K562 (cell line): ENCODE data around the gene RHCG. TPM values are rescaled to one million over a fixed set of nuclear protein-coding genes. Genes with fewer than 3 reads are reported as not detected.

Source experiments
- ATAC-seq: fragments of 200-7000 bp; cut with Tn5 transposase; 3 replicates; pipeline ENCODE4 v1.9.1; 2020; ENCODE audit warnings: moderate library complexity
- BruUV-seq: library from RNA; stranded (reverse); fragments of 400-500 nt; replicated peaks from 2 replicates; lab custom pipeline; 2021; lab: Mats Ljungman, UMichigan
- CTCF ChIA-PET: fragments of 300-600 bp; formaldehyde crosslinking; extraction: SDS; loops from one replicate; lab custom pipeline; 2021; ENCODE audit warnings: low intra/inter-chr PET ratio; lab: Yijun Ruan, JAX
- POLR2A ChIA-PET: fragments of 300-600, 350-650 bp; sonication (Branson Sonifier 250); formaldehyde crosslinking; extraction: SDS; loops from one replicate; lab custom pipeline; 2021; ENCODE audit warnings: antibody characterized with exemption, inconsistent platforms; lab: Yijun Ruan, JAX
- DNase-seq, 4 experiments: peaks; one replicate each; pipeline versions ENCODE4 v3.0.0 to v3.0.0-alpha.2; 2011 to 2018; ENCODE audit warnings: low spot score in 3 of 4, mixed read lengths in 3 of 4; ENCODE audit errors: extremely low read depth in 1 of 4
- FAIRE-seq: peaks from 2 replicates; lab custom pipeline; 2011; peaks lifted over from hg19 to GRCh38; lab: Jason Lieb, UNC
- H2AFZ ChIP-seq: 2 replicates; pipeline ENCODE4 v1.6.0; 2011; ENCODE audit warnings: low read depth, low read length, control low read depth, inconsistent platforms
- H3K27ac ChIP-seq: fragments of 200-600 bp; 3 replicates; pipeline ENCODE4 v1.8.0; 2011; ENCODE audit warnings: low read depth, mild to moderate bottlenecking, control low read depth, inconsistent platforms, low read length, moderate library complexity, mixed read lengths; ENCODE audit errors: extremely low read depth
- H3K27me3 ChIP-seq, 2 experiments: fragments of 300-600 bp in 1 of 2; 2 replicates in 1 of 2; 3 replicates in 1 of 2; pipeline versions ENCODE4 v1.6.0 to v1.8.0; 2011; ENCODE audit warnings: inconsistent platforms in 2 of 2, low read length in 2 of 2, mild to moderate bottlenecking in 1 of 2, mixed read lengths in 1 of 2, moderate library complexity in 1 of 2; ENCODE audit not compliant: control insufficient read depth in 2 of 2, insufficient read depth in 2 of 2
- H3K36me3 ChIP-seq: fragments of 300-600 bp; 3 replicates; pipeline ENCODE4 v1.8.0; 2011; ENCODE audit warnings: mild to moderate bottlenecking, low read length, inconsistent platforms; ENCODE audit not compliant: control insufficient read depth, insufficient read depth
- H3K4me1 ChIP-seq, 2 experiments: fragments of 200-600 bp in 1 of 2; replicated peaks in 1 of 2; 2 replicates in 1 of 2; 3 replicates in 1 of 2; pipeline versions ENCODE4 v1.5.1 to v1.8.0; 2011; ENCODE audit warnings: inconsistent platforms in 2 of 2, low read length in 2 of 2, mild to moderate bottlenecking in 1 of 2, mixed read lengths in 1 of 2, moderate library complexity in 1 of 2; ENCODE audit not compliant: control insufficient read depth in 2 of 2, insufficient read depth in 2 of 2
- H3K4me2 ChIP-seq: 2 replicates; pipeline ENCODE4 v1.6.1; 2011; ENCODE audit warnings: low read length, control low read depth, inconsistent platforms, mixed read lengths; ENCODE audit not compliant: insufficient read depth
- H3K4me3 ChIP-seq: fragments of 200-600 bp; sonication (generic), shearing (Covaris generic); 2 replicates; pipeline ENCODE4 v1.5.1; 2016; ENCODE audit warnings: control low read depth, inconsistent platforms
- H3K79me2 ChIP-seq: fragments of 200-600 bp; 3 replicates; pipeline ENCODE4 v1.8.0; 2011; ENCODE audit warnings: low read length, inconsistent platforms; ENCODE audit not compliant: control insufficient read depth, insufficient read depth
- H3K9ac ChIP-seq, 2 experiments: 2 replicates each; pipeline versions ENCODE4 v1.6.0 to v1.6.1; 2011; ENCODE audit warnings: low read depth in 2 of 2, low read length in 2 of 2, control low read depth in 1 of 2, inconsistent platforms in 1 of 2, mild to moderate bottlenecking in 1 of 2, mixed read lengths in 1 of 2; ENCODE audit not compliant: insufficient read depth in 1 of 2
- H3K9me1 ChIP-seq: one replicate; pipeline ENCODE4 v1.6.0; 2011; ENCODE audit warnings: inconsistent platforms, mild to moderate bottlenecking, low read length, moderate library complexity; ENCODE audit not compliant: control insufficient read depth, insufficient read depth
- H3K9me3 ChIP-seq: replicated peaks from 2 replicates; pipeline ENCODE4 v1.5.1; 2011; ENCODE audit warnings: low read depth, low read length, inconsistent platforms; ENCODE audit not compliant: control insufficient read depth, insufficient read depth
- H4K20me1 ChIP-seq: replicated peaks from 2 replicates; pipeline ENCODE4 v1.6.1; 2011; ENCODE audit warnings: low read length, inconsistent platforms, mixed read lengths; ENCODE audit not compliant: control insufficient read depth, insufficient read depth
- BCOR ChIP-seq: fragments of 450-650 bp; IDR thresholded peaks from 2 replicates; pipeline ENCODE4 v1.6.1; 2016
- HNRNPH1 ChIP-seq: fragments of 200-400 bp; formaldehyde crosslinking; optimal IDR thresholded peaks from 2 replicates; pipeline ENCODE3; 2017; ENCODE audit warnings: low read depth, mild to moderate bottlenecking, low read length, moderate library complexity
- KDM1A ChIP-seq, 2 experiments: fragments of 450-650 bp; IDR thresholded peaks; 2 replicates each; pipeline ENCODE4 v1.6.1; 2016; ENCODE audit warnings: mild to moderate bottlenecking in 2 of 2
- NCOA2 ChIP-seq, 2 experiments: fragments of 450-650 bp; IDR thresholded peaks; 2 replicates each; pipeline ENCODE4 v1.6.1; 2018; ENCODE audit warnings: mild to moderate bottlenecking in 2 of 2, moderate library complexity in 1 of 2; ENCODE audit not compliant: partially characterized antibody in 2 of 2
- OTX1 ChIP-seq: fragments of 450-650 bp; formaldehyde crosslinking; IDR thresholded peaks from 2 replicates; pipeline ENCODE4 v1.4.0; 2022; ENCODE audit warnings: mild to moderate bottlenecking
- RBM25 ChIP-seq: fragments of 200-400 bp; formaldehyde crosslinking; IDR thresholded peaks from 2 replicates; pipeline ENCODE4 v1.6.1; 2018; ENCODE audit warnings: low read length, low read depth, moderate library complexity; ENCODE audit not compliant: severe bottlenecking
- TCF7 ChIP-seq: sonication (generic); IDR thresholded peaks from 2 replicates; pipeline ENCODE4 v1.6.1; 2016; ENCODE audit warnings: antibody characterized with exemption, borderline replicate concordance
- TRIM25 ChIP-seq: fragments of 450-650 bp; IDR thresholded peaks from 2 replicates; pipeline ENCODE4 v1.7.0; 2016; ENCODE audit warnings: borderline replicate concordance
- YBX1 ChIP-seq: fragments of 450-650 bp; IDR thresholded peaks from 2 replicates; pipeline ENCODE4 v1.7.1; 2016; ENCODE audit warnings: mild to moderate bottlenecking
- ZNF766 ChIP-seq: fragments of 200-800 bp; sonication (Bioruptor generic); conservative IDR thresholded peaks from 2 replicates; pipeline ENCODE4 v1.6.1; 2016; ENCODE audit warnings: missing genetic modification characterization, missing compliant biosample characterization
- ZSCAN32 ChIP-seq: fragments of 450-650 bp; formaldehyde crosslinking; IDR thresholded peaks from 2 replicates; pipeline ENCODE4 v1.4.0; 2020; ENCODE audit warnings: mild to moderate bottlenecking, moderate library complexity
- WGBS: fragments of 100-300 bp; shearing (Covaris generic); methylation state at CpG from one replicate; pipeline ENCODE4 v1.1.6; 2016; ENCODE audit warnings: low coverage, mixed read lengths; ENCODE audit not compliant: insufficient coverage; ENCODE audit errors: missing lambda C conversion rate; 5-methylcytosine and 5-hydroxymethylcytosine counted together
- in situ Hi-C: fragments of 300-500 bp; cut with MboI; formaldehyde crosslinking; loops from 4 replicates; pipeline ENCODE4 v1.15.0; 2018; ENCODE audit warnings: inconsistent platforms, mixed read lengths
- intact Hi-C: fragments of 100-400 bp; cut with micrococcal nuclease; formaldehyde crosslinking; loops from 2 replicates; pipeline ENCODE4 v1.14.2; 2022
- polyA plus RNA-seq, 8 experiments: library from polyadenylated mRNA; depleted of rRNA in 4 of 8; stranded (reverse) in 5 of 8; unstranded in 3 of 8; fragments of >200 nt; fragmentation: Nextera tagmentation in 2 of 8; fragmentation: Illumina TruSeq in 1 of 8; extraction: Ambion mirVana in 2 of 8; extraction: Trizol in 1 of 8; gene quantifications; 2 replicates each; pipeline versions ENCODE4 v1.2.1 to v1.2.3, GENCODE V29; 2011 to 2014; ENCODE audit warnings: inconsistent platforms in 1 of 8, missing spikeins in 1 of 8
- total RNA-seq, 7 experiments: library from RNA; depleted of rRNA in 6 of 7; stranded (reverse); fragments of >200 nt in 6 of 7; fragmentation: Illumina TruSeq in 2 of 7; extraction: Trizol in 2 of 7; gene quantifications; 2 replicates each; pipeline versions ENCODE4 v1.2.1 to v1.2.3, GENCODE V29; 2011 to 2021; ENCODE audit warnings: low replicate concordance in 1 of 7

RHCG gene
- total and polyA plus RNA-seq, 9 of the 15 experiments (the other 6 are each of a cell fraction or from before 2014, with no cell fraction given), result not detected

- TF ChIP-seq TRIM25 (no peak), ZNF766 (no peak), HNRNPH1 (no peak), ZSCAN32 (CRISPR knock-in tag) (no peak), TCF7 (no peak), YBX1 (no peak), NCOA2 (IDR thresholded peaks at IDR 0.05; ENCODE audit: partially characterized antibody in 2 of 2) (no peak)
Measured at GRCh38 chr15:89461386-89461785, 35.0 kb downstream of the RHCG start (continued).

GRCh38 chr15:89460048-89460447, 36.3 kb downstream of the RHCG start:
- Histone ChIP-seq H3K4me1 (no peaks in the 10 kb centered on the region), H3K9me1 (no peaks in the 10 kb centered on the region), H3K27ac (no peak overlapping the region), H3K4me2 (no peak overlapping the region), H3K36me3 (no peaks in the 10 kb centered on the region), H2AFZ (no peak overlapping the region), H4K20me1 (no peaks in the 10 kb centered on the region; the same call in 1 of the 2 replicates), H3K9me3 (no peaks in the 10 kb centered on the region), H3K9ac (no peak overlapping the region), H3K79me2 (no peaks in the 10 kb centered on the region), H3K4me3 (no peak overlapping the region), H3K27me3 (peaks cover 0 to 4% of the 10 kb centered on the region in 2 experiments; a peak in 1 of 5 replicates)
- no TSS peak for BruUV-seq
- DNase-seq (no peak), FAIRE-seq (no peak), ATAC-seq (no peak)
- in situ Hi-C loops (no loop called here), intact Hi-C loops (no loop called here)
- 0% methylated on average over 2 of the region's 2 CpGs for WGBS
- ChIA-PET POLR2A (no interaction called here), CTCF (no interaction called here)
- TF ChIP-seq BCOR (peak; percentile 51; the same call in 1 of the 2 replicates), RBM25 (peak; percentile 61), KDM1A (IDR thresholded peaks at IDR 0.05) (0 out of 4 replicates have a peak, but pooled peaks of 1 of the 2 experiments have one; percentile 13), OTX1 (CRISPR knock-in tag) (no peak)
